ENCODE data around the gene CRIM1.

The CRIM1 gene

DNA sequence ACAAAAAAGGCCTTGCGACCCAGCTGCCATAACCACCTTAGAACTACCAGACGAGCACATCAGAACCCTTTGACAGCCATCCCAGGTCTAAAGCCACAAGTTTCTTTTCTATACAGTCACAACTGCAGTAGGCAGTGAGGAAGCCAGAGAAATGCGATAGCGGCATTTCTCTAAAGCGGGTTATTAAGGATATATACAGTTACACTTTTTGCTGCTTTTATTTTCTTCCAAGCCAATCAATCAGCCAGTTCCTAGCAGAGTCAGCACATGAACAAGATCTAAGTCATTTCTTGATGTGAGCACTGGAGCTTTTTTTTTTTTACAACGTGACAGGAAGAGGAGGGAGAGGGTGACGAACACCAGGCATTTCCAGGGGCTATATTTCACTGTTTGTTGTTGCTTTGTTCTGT, 193.6 kb downstream of the CRIM1 start:
- ATAC-seq: no peak
- H3K36me3 Mint-ChIP-seq: peaks cover 60% of the 10 kb centered on the region
- peaks cover 6% of the 10 kb centered on the region for H3K4me1 Mint-ChIP-seq
- H3K9me3 Mint-ChIP-seq: no peaks in the 10 kb centered on the region
- no peaks in the 10 kb centered on the region for H3K27me3 Mint-ChIP-seq
- no peak overlapping the region for H3K4me3 Mint-ChIP-seq
- no peak overlapping the region for H3K27ac Mint-ChIP-seq

DNA sequence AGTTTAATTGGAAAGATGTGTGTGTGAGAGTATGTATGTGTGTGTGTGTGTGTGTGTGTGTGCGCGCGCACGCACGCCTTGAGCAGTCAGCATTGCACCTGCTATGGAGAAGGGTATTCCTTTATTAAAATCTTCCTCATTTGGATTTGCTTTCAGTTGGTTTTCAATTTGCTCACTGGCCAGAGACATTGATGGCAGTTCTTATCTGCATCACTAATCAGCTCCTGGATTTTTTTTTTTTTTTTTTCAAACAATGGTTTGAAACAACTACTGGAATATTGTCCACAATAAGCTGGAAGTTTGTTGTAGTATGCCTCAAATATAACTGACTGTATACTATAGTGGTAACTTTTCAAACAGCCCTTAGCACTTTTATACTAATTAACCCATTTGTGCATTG, 194.4 kb downstream of the CRIM1 start:
- Mint-ChIP-seq H3K4me3 (no peak overlapping the region), H3K4me1 (peaks cover 6% of the 10 kb centered on the region), H3K36me3 (peaks cover 63% of the 10 kb centered on the region), H3K27ac (no peak overlapping the region), H3K27me3 (no peaks in the 10 kb centered on the region), H3K9me3 (no peaks in the 10 kb centered on the region)
- ATAC-seq: no peak

DNA sequence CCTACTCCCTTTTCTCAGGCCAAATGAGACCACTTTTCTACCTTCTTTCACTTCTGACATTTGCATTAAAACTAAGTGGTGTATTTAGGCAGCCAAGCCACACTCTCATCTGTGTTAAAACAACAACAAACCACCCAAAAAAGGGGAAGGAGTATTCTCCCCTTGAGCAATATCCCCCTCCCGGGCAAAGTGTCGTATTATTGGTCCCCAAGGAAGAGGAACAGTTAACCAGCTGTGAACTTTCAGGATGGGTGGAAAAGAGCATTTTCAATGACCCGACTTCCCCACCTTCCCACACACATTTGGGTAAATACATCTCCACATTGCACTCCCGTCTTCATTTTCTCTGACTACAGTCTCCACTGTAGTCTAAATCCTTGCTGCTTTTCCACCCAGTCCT, 198.1 kb downstream of the CRIM1 start:
- Mint-ChIP-seq H3K27ac (no peak overlapping the region), H3K27me3 (no peaks in the 10 kb centered on the region), H3K4me1 (peaks cover 6% of the 10 kb centered on the region), H3K4me3 (no peak overlapping the region), H3K9me3 (no peaks in the 10 kb centered on the region), H3K36me3 (peaks cover 49% of the 10 kb centered on the region)
- no peak for ATAC-seq

DNA sequence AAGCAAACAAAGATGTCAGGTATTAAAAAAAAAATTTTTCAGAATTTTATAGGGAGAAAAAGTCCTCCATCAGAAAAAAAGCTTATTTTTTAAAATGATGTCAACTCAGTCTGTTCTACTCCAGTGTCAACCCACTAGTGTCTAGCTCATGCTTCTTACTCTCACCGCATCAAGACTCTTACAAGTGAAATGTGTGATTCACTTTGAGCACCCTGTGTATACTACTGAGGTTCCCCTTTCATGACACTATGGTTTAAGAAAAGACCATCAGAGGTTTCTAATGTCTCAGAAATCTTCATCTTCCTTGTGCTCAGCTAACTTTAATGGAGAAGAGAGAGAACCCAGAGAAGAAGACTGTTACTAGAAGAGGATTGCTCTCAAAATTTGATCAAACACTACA, 199.0 kb downstream of the CRIM1 start:
- H3K27ac Mint-ChIP-seq: no peak overlapping the region
- no peak overlapping the region for H3K4me3 Mint-ChIP-seq
- peaks cover 47% of the 10 kb centered on the region for H3K36me3 Mint-ChIP-seq
- no peak for ATAC-seq
- H3K4me1 Mint-ChIP-seq: peaks cover 6% of the 10 kb centered on the region
- H3K9me3 Mint-ChIP-seq: no peaks in the 10 kb centered on the region
- H3K27me3 Mint-ChIP-seq: no peaks in the 10 kb centered on the region

DNA sequence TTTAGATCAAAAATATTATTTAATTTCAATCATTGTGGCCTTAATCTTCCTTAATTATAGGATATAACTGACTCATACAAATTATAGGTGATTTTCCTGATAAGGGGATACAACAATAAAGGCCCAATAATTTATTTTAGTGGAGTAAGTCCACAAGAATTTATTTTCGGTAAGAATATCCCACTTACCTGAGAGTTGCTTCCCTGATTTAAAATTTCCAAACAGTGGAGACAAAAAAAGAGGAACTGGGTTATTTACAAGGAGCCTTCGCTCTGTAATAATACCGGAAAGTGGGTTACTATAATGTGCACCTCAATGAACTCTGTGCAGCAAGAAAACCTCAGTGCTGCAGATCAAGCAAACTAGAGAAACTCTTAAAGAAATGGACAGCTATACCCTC, 200.2 kb downstream of the CRIM1 start:
- ATAC-seq: no peak
- peaks cover 45% of the 10 kb centered on the region for H3K36me3 Mint-ChIP-seq

DNA sequence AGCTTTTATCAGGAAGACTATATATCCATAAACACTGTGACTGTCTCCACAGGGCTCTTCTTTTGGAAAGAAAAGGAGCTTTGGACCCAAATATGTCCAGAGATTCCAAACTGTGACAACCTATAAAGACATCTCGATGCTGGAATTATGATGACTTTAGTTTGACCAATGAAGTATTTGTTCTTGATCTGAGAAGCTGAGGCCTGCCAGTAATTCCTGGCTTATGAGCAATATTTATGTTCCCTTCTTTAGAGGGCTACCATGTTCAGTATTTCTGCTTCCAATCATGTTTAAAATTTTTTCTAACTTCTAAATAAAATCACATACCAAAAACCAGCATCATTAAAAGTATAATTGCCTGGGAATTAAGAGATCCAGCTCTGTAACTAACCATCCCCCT, 201.3 kb downstream of the CRIM1 start:
- H3K9me3 Mint-ChIP-seq: no peaks in the 10 kb centered on the region
- H3K36me3 Mint-ChIP-seq: peaks cover 50% of the 10 kb centered on the region
- H3K27ac Mint-ChIP-seq: no peak overlapping the region
- H3K4me1 Mint-ChIP-seq: peaks cover 6% of the 10 kb centered on the region
- H3K4me3 Mint-ChIP-seq: no peak overlapping the region
- ATAC-seq: no peak
- H3K27me3 Mint-ChIP-seq: no peaks in the 10 kb centered on the region

More for the DNA sequence above, 200.2 kb downstream of the CRIM1 start:
- H3K27ac Mint-ChIP-seq: no peak overlapping the region
- H3K9me3 Mint-ChIP-seq: no peaks in the 10 kb centered on the region
- no peaks in the 10 kb centered on the region for H3K27me3 Mint-ChIP-seq
- H3K4me3 Mint-ChIP-seq: no peak overlapping the region
- peaks cover 6% of the 10 kb centered on the region for H3K4me1 Mint-ChIP-seq

DNA sequence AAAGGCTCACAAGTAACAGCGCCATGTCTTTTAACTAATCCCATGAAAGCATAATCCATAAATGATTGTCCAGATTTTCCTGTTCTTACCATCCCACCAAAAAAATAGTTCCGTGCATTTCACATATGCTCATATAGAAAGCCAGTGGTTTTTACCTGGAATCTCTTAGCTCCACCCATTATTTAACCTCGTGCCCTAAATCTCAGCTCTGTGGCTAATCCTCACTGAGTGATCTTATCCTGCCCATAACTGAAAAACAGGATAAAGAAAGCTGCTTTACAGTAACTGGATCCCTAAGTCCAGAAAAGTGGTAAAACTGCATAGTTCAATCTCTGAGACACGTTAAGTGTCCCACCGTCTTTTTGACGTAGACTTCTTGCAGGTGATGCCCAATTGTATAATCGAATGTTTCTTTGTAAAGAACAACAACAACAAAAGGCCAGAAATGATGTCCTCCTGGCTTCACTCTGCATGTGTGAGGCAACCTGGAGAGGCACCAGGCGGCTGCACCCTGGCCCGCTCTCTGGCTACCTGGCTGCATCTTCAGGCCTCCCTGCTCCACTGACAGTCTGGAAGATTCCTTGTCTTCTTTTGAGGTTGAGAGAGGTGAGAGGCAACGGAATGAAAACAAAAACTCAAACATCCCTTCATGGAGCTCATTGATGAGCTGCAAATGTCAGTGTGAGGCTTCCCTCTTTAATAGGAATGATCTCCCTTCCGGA, 203.8 kb downstream of the CRIM1 start:
- no peaks in the 10 kb centered on the region for H3K27me3 Mint-ChIP-seq
- no peaks in the 10 kb centered on the region for H3K4me1 Mint-ChIP-seq
- no peak for ATAC-seq
- H3K36me3 Mint-ChIP-seq: peaks cover 40% of the 10 kb centered on the region
- H3K27ac Mint-ChIP-seq: no peak overlapping the region
- H3K9me3 Mint-ChIP-seq: no peaks in the 10 kb centered on the region
- no peak overlapping the region for H3K4me3 Mint-ChIP-seq

DNA sequence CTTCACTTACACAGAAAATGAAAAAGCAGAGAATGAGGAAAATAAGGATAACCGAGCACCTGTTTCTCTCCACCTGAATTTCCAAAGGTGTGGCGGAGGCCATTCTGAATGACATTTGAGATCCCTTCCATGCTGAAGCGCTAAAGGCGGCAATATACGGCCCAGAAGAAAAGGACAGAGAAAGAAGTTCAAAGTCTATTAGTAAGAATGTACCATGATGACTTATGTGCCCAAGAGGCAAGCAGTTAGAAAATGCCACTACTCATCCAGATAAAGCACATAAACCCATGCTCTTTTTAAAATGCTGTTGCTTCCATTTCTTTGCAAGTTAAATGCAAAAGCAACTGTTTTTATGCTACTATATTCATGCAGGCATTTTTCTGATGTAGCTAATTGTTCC, 205.1 kb downstream of the CRIM1 start:
- no peaks in the 10 kb centered on the region for H3K9me3 Mint-ChIP-seq
- peaks cover 40% of the 10 kb centered on the region for H3K36me3 Mint-ChIP-seq

DNA sequence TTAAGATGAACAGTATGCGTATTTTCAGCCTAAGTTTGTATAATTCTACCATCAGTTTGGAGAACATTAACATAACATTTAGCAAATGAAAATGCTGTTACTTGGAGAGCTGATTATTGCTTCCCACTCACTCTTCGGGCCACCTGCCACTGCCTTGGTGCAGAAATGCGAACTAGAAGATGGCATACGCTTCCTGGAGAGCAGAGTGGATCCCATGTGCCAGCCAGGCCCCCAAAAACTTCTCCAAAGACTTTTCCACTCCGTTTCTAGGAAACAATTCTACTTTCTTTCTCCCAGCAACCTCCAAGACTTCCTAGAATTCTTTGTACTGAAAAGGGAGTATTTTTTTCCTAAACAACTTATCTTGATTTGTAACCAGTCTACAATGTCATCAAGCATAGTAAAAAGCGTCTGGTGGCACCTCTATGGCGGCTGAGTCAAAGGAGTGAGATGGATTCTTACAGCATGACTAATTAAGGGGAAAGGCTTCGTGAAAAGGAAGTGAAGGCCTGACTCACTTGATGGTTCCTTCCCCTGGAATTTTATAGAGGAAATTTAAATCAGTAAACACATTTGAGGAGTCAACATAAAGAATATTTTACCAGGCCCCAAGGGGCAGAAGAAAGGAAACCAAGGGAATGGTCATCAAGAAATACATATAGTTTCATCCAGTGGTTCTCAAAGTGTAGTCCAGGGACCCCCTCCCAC, 205.8 kb downstream of the CRIM1 start:
- no peaks in the 10 kb centered on the region for H3K27me3 Mint-ChIP-seq
- no peak for ATAC-seq
- H3K36me3 Mint-ChIP-seq: peaks cover 45% of the 10 kb centered on the region
- no peaks in the 10 kb centered on the region for H3K4me1 Mint-ChIP-seq
- no peak overlapping the region for H3K27ac Mint-ChIP-seq
- H3K9me3 Mint-ChIP-seq: no peaks in the 10 kb centered on the region
- no peak overlapping the region for H3K4me3 Mint-ChIP-seq

More for the DNA sequence above, 205.1 kb downstream of the CRIM1 start:
- H3K27ac Mint-ChIP-seq: no peak overlapping the region
- no peaks in the 10 kb centered on the region for H3K4me1 Mint-ChIP-seq
- ATAC-seq: no peak
- no peaks in the 10 kb centered on the region for H3K27me3 Mint-ChIP-seq
- no peak overlapping the region for H3K4me3 Mint-ChIP-seq

DNA sequence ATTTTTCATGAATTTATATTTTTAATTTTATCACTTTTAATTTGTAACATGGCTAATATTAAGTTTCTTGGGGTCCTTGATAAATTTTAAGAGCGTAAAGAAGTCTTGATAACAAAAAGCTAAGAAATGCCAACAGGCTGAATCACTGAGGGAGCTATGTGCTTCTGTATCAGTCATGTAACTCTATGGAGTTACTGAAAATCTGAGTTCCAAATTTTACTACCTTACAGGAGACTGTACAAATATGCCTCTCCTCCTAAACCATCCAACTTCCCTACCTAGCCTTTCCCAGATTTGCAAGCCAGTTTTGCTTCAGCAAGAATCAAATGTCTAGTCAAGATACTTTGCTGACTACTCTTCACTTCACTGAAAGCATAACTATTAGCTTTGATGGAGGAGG, 206.7 kb downstream of the CRIM1 start:
- Mint-ChIP-seq H3K4me1 (no peaks in the 10 kb centered on the region), H3K27ac (no peak overlapping the region), H3K36me3 (peaks cover 54% of the 10 kb centered on the region), H3K27me3 (no peaks in the 10 kb centered on the region), H3K9me3 (no peaks in the 10 kb centered on the region), H3K4me3 (no peak overlapping the region)
- ATAC-seq: no peak

DNA sequence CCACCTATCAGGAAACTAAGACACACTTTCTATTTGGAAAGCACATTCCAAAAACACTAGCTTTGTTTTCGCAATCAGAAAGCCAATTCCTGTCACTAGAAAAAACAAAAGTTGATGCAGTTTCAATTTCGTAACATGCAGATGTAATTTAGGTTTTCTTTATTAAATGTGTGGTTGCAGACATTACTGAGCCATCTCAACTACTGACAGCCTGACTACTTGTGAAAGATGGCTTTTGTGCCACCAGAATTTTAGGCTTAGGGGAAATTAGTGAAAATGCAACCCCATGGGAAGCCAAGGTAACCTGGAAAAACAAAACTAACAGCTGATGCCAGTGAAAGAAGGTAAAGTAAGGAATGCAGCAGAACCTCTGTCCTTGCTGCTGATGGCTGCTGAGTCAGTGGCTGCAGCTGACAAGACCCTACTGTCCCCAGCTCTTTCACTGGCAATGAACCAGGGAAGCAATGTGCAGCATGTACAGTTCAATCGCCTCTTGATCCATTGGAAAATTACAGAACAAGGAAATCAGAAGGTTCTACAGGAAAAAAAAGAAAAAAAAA, 207.5 kb downstream of the CRIM1 start:
- H3K4me1 Mint-ChIP-seq: no peaks in the 10 kb centered on the region
- no peak for ATAC-seq
- peaks cover 61% of the 10 kb centered on the region for H3K36me3 Mint-ChIP-seq
- no peaks in the 10 kb centered on the region for H3K9me3 Mint-ChIP-seq
- H3K27ac Mint-ChIP-seq: no peak overlapping the region
- H3K27me3 Mint-ChIP-seq: no peaks in the 10 kb centered on the region
- H3K4me3 Mint-ChIP-seq: no peak overlapping the region

DNA sequence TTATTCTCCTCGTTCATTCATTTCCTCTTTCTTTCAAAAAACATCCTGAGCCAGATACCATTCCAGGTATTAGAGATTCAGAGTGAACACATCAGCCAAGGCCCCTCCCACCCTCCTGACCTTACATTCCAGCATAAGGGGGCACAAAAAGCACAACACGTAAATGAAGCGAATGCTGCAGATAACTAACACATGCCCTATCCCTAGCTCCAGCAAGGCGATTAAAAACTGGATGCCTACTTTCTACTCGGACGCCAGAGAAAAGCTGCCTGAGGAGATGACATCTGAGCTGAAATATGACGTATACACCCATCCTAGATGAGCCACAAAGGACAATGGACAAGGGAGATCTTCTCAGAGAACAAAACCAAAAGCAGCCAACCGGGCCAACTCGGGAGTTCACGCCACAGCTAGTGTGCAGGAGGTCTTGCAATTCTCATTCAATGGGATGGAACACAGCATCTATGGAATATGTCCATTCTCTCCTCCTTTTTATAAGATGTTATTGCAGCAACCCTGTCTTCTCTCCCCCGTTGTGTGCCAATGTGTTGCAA, 208.9 kb downstream of the CRIM1 start:
- H3K36me3 Mint-ChIP-seq: peaks cover 56% of the 10 kb centered on the region
- H3K27ac Mint-ChIP-seq: no peak overlapping the region
- no peaks in the 10 kb centered on the region for H3K27me3 Mint-ChIP-seq
- no peaks in the 10 kb centered on the region for H3K9me3 Mint-ChIP-seq
- H3K4me1 Mint-ChIP-seq: no peaks in the 10 kb centered on the region
- no peak for ATAC-seq
- no peak overlapping the region for H3K4me3 Mint-ChIP-seq

DNA sequence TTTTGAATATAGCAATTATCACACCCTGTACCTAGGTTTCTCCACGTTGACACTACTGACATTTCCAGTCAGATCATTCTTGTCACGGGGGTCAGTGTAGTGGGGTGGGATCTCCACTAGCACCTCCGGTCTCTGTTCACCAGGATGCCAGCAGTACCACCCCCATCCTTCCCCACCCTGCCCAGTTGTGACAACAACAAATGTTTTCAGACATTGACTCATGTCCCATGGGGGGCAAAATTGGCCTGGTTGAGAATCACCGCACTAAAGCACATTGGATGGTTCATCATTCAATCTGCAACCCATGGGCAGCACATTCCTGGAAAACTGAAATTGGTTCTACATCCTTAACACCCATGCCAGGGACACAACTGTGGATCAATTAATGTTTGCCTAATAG, 210.1 kb downstream of the CRIM1 start:
- no peaks in the 10 kb centered on the region for H3K4me1 Mint-ChIP-seq
- no peaks in the 10 kb centered on the region for H3K9me3 Mint-ChIP-seq
- peaks cover 51% of the 10 kb centered on the region for H3K36me3 Mint-ChIP-seq
- no peak for ATAC-seq
- no peak overlapping the region for H3K4me3 Mint-ChIP-seq
- H3K27me3 Mint-ChIP-seq: no peaks in the 10 kb centered on the region
- H3K27ac Mint-ChIP-seq: no peak overlapping the region

DNA sequence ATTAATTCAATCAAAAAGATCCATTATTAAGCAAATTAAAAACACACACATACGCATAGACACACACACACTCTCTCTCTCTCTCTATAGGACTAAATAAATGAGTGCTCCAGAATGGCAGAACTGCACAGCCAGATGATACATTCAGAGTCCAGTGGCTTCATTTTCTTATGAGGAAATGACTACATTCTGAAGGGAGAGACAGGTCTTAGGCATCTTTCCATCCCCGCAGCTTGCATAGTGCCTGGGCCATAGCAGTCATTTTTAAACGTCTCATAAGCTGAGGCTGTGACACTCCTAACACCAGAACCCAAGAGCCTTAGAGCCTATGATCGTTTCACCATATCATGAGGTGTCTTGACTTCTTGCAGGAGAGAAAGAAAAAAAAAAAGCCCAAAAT, 211.3 kb downstream of the CRIM1 start:
- no peak for ATAC-seq
- peaks cover 51% of the 10 kb centered on the region for H3K36me3 Mint-ChIP-seq
- no peaks in the 10 kb centered on the region for H3K4me1 Mint-ChIP-seq
- H3K27me3 Mint-ChIP-seq: no peaks in the 10 kb centered on the region
- no peak overlapping the region for H3K4me3 Mint-ChIP-seq
- H3K9me3 Mint-ChIP-seq: no peaks in the 10 kb centered on the region
- H3K27ac Mint-ChIP-seq: no peak overlapping the region

DNA sequence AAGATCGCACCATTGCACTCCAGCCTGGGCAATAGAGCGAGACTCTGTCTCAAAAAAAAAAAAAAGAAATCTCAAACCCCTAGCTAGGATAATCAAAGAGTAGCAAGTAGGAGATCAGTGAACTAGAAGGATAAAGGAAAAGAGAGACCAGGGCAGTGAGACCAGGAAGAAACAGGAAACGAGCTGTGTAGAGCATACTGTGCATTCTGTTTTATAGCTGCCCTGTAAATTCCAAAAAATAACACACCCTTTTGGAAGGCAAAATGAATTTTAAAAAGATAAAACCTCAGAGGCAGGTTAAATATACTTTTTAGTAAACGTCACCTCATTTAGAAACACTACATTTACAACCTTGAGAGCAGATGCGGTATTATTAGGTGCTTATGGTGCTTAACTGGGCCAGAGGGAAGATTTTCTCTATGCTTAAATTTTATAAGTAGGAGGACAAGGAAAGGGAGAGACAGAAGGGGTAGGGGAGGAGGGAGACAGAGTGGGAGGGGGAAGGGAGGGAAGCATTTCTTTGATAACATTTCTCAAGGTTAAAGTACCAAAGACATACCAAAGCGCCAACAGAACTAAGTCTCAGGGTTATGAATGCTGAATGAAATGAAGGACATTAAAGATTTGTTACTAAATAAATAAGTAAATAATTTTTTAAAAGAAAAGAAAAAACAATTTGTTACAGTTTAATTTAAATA, 212.3 kb downstream of the CRIM1 start:
- Mint-ChIP-seq H3K27me3 (no peaks in the 10 kb centered on the region), H3K4me1 (peaks cover 1% of the 10 kb centered on the region), H3K9me3 (no peaks in the 10 kb centered on the region), H3K36me3 (peaks cover 61% of the 10 kb centered on the region), H3K27ac (no peak overlapping the region), H3K4me3 (no peak overlapping the region)
- ATAC-seq: no peak
